HEK293 (cell line): Measurements from ENCODE around the gene PRPF18.

ENCODE experiments used
- CTCF ChIP-seq: fragments of 450-650 bp; formaldehyde crosslinking; IDR thresholded peaks from 2 replicates; pipeline ENCODE4 v1.5.1; 2016; ENCODE audit warnings: missing biosample characterization, missing genetic modification characterization
- ZBTB21 ChIP-seq: fragments of 450-650 bp; formaldehyde crosslinking; IDR thresholded peaks from 2 replicates; pipeline ENCODE4 v1.5.1; 2017; ENCODE audit warnings: missing biosample characterization, missing genetic modification characterization
- ZNF558 ChIP-seq: fragments of 450-650 bp; formaldehyde crosslinking; IDR thresholded peaks from 2 replicates; pipeline ENCODE4 v1.5.1; 2016; ENCODE audit warnings: missing biosample characterization, missing genetic modification characterization
- ZNF585B ChIP-seq: fragments of 450-650 bp; formaldehyde crosslinking; IDR thresholded peaks from 2 replicates; pipeline ENCODE4 v1.5.1; 2016; ENCODE audit warnings: missing biosample characterization, missing genetic modification characterization
- ZNF785 ChIP-seq: fragments of 450-650 bp; formaldehyde crosslinking; IDR thresholded peaks from 2 replicates; pipeline ENCODE4 v1.5.1; 2016; ENCODE audit warnings: missing biosample characterization, missing genetic modification characterization
- TF ChIP-seq, protein P1 (sequence below): fragments of 450-650 bp; formaldehyde crosslinking; IDR thresholded peaks from 2 replicates; pipeline ENCODE4 v1.5.1; 2016; ENCODE audit warnings: missing biosample characterization, missing genetic modification characterization
- TF ChIP-seq, protein P2 (sequence below): fragments of 450-650 bp; formaldehyde crosslinking; IDR thresholded peaks from 2 replicates; pipeline ENCODE4 v1.5.1; 2016; ENCODE audit warnings: missing biosample characterization, missing genetic modification characterization, borderline replicate concordance

DNA sequence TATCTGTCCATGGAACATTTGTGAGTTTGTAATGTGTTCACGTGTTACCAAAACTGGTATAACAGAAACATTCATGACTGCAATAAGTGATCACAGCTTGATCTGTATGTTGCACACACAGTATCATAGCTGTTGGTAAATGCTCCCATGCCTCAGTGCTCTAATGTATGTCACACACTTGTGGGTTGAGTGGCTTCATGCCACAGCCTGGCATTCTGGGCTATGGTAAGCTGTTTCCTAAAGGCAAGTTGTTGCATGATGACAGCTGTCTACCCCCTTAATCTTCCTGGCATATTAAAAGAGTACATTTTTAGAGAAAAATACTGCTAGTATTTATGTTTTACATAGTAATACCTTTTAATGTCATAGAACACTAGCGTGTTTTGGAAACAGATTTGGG lies 35.2 kb downstream of the PRPF18 start:
- no peak for TF ChIP-seq ZNF558 (tag by site-specific recombination)
- TF ChIP-seq, protein P1, sequence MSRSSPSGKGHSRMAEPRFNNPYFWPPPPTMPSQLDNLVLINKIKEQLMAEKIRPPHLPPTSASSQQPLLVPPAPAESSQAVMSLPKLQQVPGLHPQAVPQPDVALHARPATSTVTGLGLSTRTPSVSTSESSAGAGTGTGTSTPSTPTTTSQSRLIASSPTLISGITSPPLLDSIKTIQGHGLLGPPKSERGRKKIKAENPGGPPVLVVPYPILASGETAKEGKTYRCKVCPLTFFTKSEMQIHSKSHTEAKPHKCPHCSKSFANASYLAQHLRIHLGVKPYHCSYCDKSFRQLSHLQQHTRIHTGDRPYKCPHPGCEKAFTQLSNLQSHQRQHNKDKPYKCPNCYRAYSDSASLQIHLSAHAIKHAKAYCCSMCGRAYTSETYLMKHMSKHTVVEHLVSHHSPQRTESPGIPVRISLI = no peak
- TF ChIP-seq ZBTB21 (tag by site-specific recombination) = no peak
- TF ChIP-seq CTCF (tag by site-specific recombination) = no peak
- TF ChIP-seq, protein P2, sequence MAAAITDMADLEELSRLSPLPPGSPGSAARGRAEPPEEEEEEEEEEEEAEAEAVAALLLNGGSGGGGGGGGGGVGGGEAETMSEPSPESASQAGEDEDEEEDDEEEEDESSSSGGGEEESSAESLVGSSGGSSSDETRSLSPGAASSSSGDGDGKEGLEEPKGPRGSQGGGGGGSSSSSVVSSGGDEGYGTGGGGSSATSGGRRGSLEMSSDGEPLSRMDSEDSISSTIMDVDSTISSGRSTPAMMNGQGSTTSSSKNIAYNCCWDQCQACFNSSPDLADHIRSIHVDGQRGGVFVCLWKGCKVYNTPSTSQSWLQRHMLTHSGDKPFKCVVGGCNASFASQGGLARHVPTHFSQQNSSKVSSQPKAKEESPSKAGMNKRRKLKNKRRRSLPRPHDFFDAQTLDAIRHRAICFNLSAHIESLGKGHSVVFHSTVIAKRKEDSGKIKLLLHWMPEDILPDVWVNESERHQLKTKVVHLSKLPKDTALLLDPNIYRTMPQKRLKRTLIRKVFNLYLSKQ (tag by site-specific recombination) = no peak
- no peak for TF ChIP-seq ZNF585B (tag by site-specific recombination)
- no peak for TF ChIP-seq ZNF785 (tag by site-specific recombination)
